Small intestine (tissue), 7 donors: ENCODE results near the gene SGPL1. TPM values are rescaled to one million over a fixed set of nuclear protein-coding genes. Genes with fewer than 3 reads are reported as not detected.

Experiments
- DNase-seq, 2 donors: peaks; one replicate each; pipeline versions ENCODE4 v3.0.0 to v3.0.0-alpha.2; 2013
- FAIRE-seq: peaks from 2 replicates; lab custom pipeline; 2012; peaks lifted over from hg19 to GRCh38; lab: Jason Lieb, UNC
- H3K27ac ChIP-seq, 3 donors: one replicate each; pipeline ENCODE4 v1.5.1; 2013; ENCODE audit warnings: low read length in 2 of 3, mild to moderate bottlenecking in 2 of 3, control low read depth in 1 of 3, inconsistent platforms in 1 of 3, low read depth in 1 of 3, moderate library complexity in 1 of 3
- H3K27me3 ChIP-seq, 3 donors: one replicate each; pipeline ENCODE4 v1.6.1; 2013; ENCODE audit warnings: low read length in 3 of 3, inconsistent platforms in 1 of 3; ENCODE audit not compliant: control insufficient read depth in 3 of 3, insufficient read depth in 3 of 3
- H3K36me3 ChIP-seq, 3 donors: one replicate each; pipeline ENCODE4 v1.6.1; 2013; ENCODE audit warnings: low read length in 3 of 3, inconsistent platforms in 1 of 3, low read depth in 1 of 3, mild to moderate bottlenecking in 1 of 3, moderate library complexity in 1 of 3; ENCODE audit not compliant: control insufficient read depth in 3 of 3, insufficient read depth in 2 of 3
- H3K4me1 ChIP-seq, 3 donors: one replicate each; pipeline ENCODE4 v1.6.1; 2013; ENCODE audit warnings: low read length in 2 of 3, inconsistent platforms in 1 of 3, low read depth in 1 of 3, mild to moderate bottlenecking in 1 of 3, moderate library complexity in 1 of 3; ENCODE audit not compliant: control insufficient read depth in 3 of 3, insufficient read depth in 2 of 3
- H3K4me3 ChIP-seq, 3 donors: one replicate each; pipeline ENCODE4 v1.5.1; 2013; ENCODE audit warnings: low read length in 3 of 3, control low read depth in 1 of 3, inconsistent platforms in 1 of 3, low read depth in 1 of 3, mild to moderate bottlenecking in 1 of 3, moderate library complexity in 1 of 3
- H3K9me3 ChIP-seq, 2 donors: one replicate each; pipeline ENCODE4 v1.6.1; 2013; ENCODE audit warnings: low read depth in 1 of 2, low read length in 1 of 2; ENCODE audit not compliant: control insufficient read depth in 2 of 2, insufficient read depth in 1 of 2
- WGBS, 3 donors: extraction: QIAGEN DNeasy Blood & Tissue Kit; methylation state at CpG; one replicate each; pipeline ENCODE4 v1.1.7; 2013; 5-methylcytosine and 5-hydroxymethylcytosine counted together
- polyA plus RNA-seq, 4 donors: library from polyadenylated mRNA; stranded (reverse) in 3 of 4; unstranded in 1 of 4; fragments of 200-250 nt in 3 of 4; fragments of 120-200 nt in 1 of 4; gene quantifications; one replicate each; pipeline versions ENCODE4 v1.2.1 to v1.2.3, GENCODE V29; 2013
- donor health status: healthy with polysubstance abuse.
- donor health status: control.
- donor health status: control.
- donor health status: Bipolar disorder and iron deficiency.
- donor health status: healthy.

Gene SGPL1
- polyA plus RNA-seq, 4 donors, result 10.0 to 49.3 (median 16.4) TPM

- 66 to 79% (median 73%) methylated on average over 9 of the region's 9 CpGs for WGBS, 3 donors
- no peak for DNase-seq
- no peaks in the 10 kb centered on the region for H3K27me3 ChIP-seq
- no peaks in the 10 kb centered on the region for H3K36me3 ChIP-seq
- H3K4me3 ChIP-seq, result no peak overlapping the region
- H3K4me1 ChIP-seq, result peaks cover 0 to 50% (median 0%) of the 10 kb centered on the region in 3 donors
- FAIRE-seq, result no peak
- no peaks in the 10 kb centered on the region for H3K9me3 ChIP-seq
- H3K27ac ChIP-seq, result no peak overlapping the region
Observed at GRCh38 chr10:70778267-70778924, 37.4 kb upstream of the SGPL1 start.

- Histone ChIP-seq H3K27me3 (no peaks in the 10 kb centered on the region), H3K9me3 (no peaks in the 10 kb centered on the region), H3K36me3 (no peaks in the 10 kb centered on the region), H3K4me3 (no peak overlapping the region), H3K4me1 (peaks cover 0 to 47% (median 0%) of the 10 kb centered on the region in 3 donors), H3K27ac (peak overlapping the region in 1 of 3 donors; percentile 84)
- no peak for DNase-seq
- 49 to 67% (median 60%) methylated on average over 2 of the region's 2 CpGs for WGBS, 3 donors
- FAIRE-seq, result no peak
Observed at GRCh38 chr10:70779088-70779487, 36.7 kb upstream of the SGPL1 start.

GRCh38 chr10:70779511-70780369 is 36.0 kb upstream of the SGPL1 start:
- FAIRE-seq, result no peak
- peak overlapping the region in 1 of 3 donors; percentile 84 for H3K27ac ChIP-seq

GRCh38 chr10:70780370-70780760 is 35.4 kb upstream of the SGPL1 start:
- WGBS, 3 donors, result 91 to 93% (median 92%) methylated on average over 9 of the region's 9 CpGs
- Histone ChIP-seq H3K36me3 (no peaks in the 10 kb centered on the region), H3K9me3 (no peaks in the 10 kb centered on the region), H3K4me1 (peaks cover 0 to 43% (median 0%) of the 10 kb centered on the region in 3 donors), H3K27ac (no peak overlapping the region), H3K4me3 (no peak overlapping the region), H3K27me3 (no peaks in the 10 kb centered on the region)
- DNase-seq (no peak), FAIRE-seq (no peak)

More at GRCh38 chr10:70779511-70780369, 36.0 kb upstream of the SGPL1 start:
- H3K4me1 ChIP-seq, result peaks cover 0 to 44% (median 0%) of the 10 kb centered on the region in 3 donors
- no peaks in the 10 kb centered on the region for H3K9me3 ChIP-seq
- peak; percentile 29 to 86 for DNase-seq
- H3K36me3 ChIP-seq, result no peaks in the 10 kb centered on the region
- no peaks in the 10 kb centered on the region for H3K27me3 ChIP-seq
- WGBS, 3 donors, result 62 to 78% (median 72%) methylated on average over 16 of the region's 16 CpGs
- no peak overlapping the region for H3K4me3 ChIP-seq

GRCh38 chr10:70780772-70781171 is 35.0 kb upstream of the SGPL1 start:
- no peak for FAIRE-seq
- WGBS, 3 donors, result 91 to 93% (median 93%) methylated on average over 4 of the region's 4 CpGs

GRCh38 chr10:70781461-70782051 is 34.2 kb upstream of the SGPL1 start:
- Histone ChIP-seq H3K9me3 (no peaks in the 10 kb centered on the region), H3K27me3 (no peaks in the 10 kb centered on the region), H3K4me3 (no peak overlapping the region), H3K27ac (no peak overlapping the region), H3K4me1 (peaks cover 0 to 39% (median 0%) of the 10 kb centered on the region in 3 donors), H3K36me3 (no peaks in the 10 kb centered on the region)
- WGBS, 3 donors, result 89 to 96% (median 95%) methylated on average over 8 of the region's 8 CpGs
- FAIRE-seq, result no peak
- no peak for DNase-seq

More at GRCh38 chr10:70780772-70781171, 35.0 kb upstream of the SGPL1 start:
- Histone ChIP-seq H3K27me3 (no peaks in the 10 kb centered on the region), H3K4me1 (peaks cover 0 to 40% (median 0%) of the 10 kb centered on the region in 3 donors), H3K4me3 (no peak overlapping the region), H3K9me3 (no peaks in the 10 kb centered on the region), H3K36me3 (no peaks in the 10 kb centered on the region), H3K27ac (no peak overlapping the region)
- no peak for DNase-seq

- WGBS, 3 donors, result 62 to 80% (median 78%) methylated on average over 4 of the region's 4 CpGs
- Histone ChIP-seq H3K4me1 (peaks cover 0 to 33% (median 0%) of the 10 kb centered on the region in 3 donors), H3K9me3 (no peaks in the 10 kb centered on the region), H3K4me3 (no peak overlapping the region), H3K27ac (no peak overlapping the region), H3K27me3 (no peaks in the 10 kb centered on the region), H3K36me3 (no peaks in the 10 kb centered on the region)
- FAIRE-seq (no peak), DNase-seq (no peak)
Observed at GRCh38 chr10:70782086-70782745, 33.5 kb upstream of the SGPL1 start.
